Left lung (tissue), 10 donors: ENCODE results near the gene TRMU. TPM values are rescaled to one million over a fixed set of nuclear protein-coding genes. Genes with fewer than 3 reads are reported as not detected.

Source experiments
- ATAC-seq: fragments of 200-7000 bp; cut with Tn5 transposase; one replicate; pipeline ENCODE4 v1.9.1; 2020; ENCODE audit warnings: moderate library complexity
- DNase-seq, 4 donors: peaks; one replicate each; pipeline ENCODE4 v3.0.0-alpha.2; 2013 to 2020
- H3K27ac ChIP-seq, 2 donors: fragments of 200-600 bp; sonication (generic) in 1 of 2; one replicate each; pipeline versions ENCODE4 v1.5.0 to v1.8.0; 2020 to 2021
- H3K27me3 ChIP-seq, 2 donors: fragments of 200-600 bp; sonication (generic) in 1 of 2; one replicate each; pipeline versions ENCODE4 v1.5.0 to v1.8.0; 2020 to 2021
- H3K36me3 ChIP-seq, 2 donors: fragments of 200-600 bp; sonication (generic) in 1 of 2; one replicate each; pipeline versions ENCODE4 v1.5.0 to v1.8.0; 2020 to 2021
- H3K4me1 ChIP-seq, 2 donors: fragments of 200-600 bp; one replicate each; pipeline ENCODE4 v1.8.0; 2021
- H3K4me3 ChIP-seq, 2 donors: fragments of 200-600 bp; sonication (generic) in 1 of 2; one replicate each; pipeline versions ENCODE4 v1.5.0 to v1.8.0; 2020 to 2021; ENCODE audit warnings: mild to moderate bottlenecking in 1 of 2
- H3K9me3 ChIP-seq, 2 donors: fragments of 200-600 bp; sonication (generic) in 1 of 2; one replicate each; pipeline versions ENCODE4 v1.5.0 to v1.8.0; 2020 to 2021
- intact Hi-C, 2 donors: fragments of 100-400 bp; cut with DNase I; formaldehyde crosslinking; loops; one replicate each; pipeline versions ENCODE4 v1.11.2 to v1.14.2; 2022
- polyA plus RNA-seq, 6 donors: library from polyadenylated mRNA; unstranded; fragments of 120-200 nt; gene quantifications; one replicate each; pipeline ENCODE4 v1.2.1, GENCODE V29; 2013; ENCODE audit not compliant: insufficient read length in 6 of 6
- total RNA-seq, 2 donors: library from RNA; stranded (reverse); fragmentation: NEBNext Ultra II Directional; extraction: Animal tissue kit (Norgen Biotek cat#: 25700); gene quantifications; one replicate each; pipeline ENCODE4 v1.2.1, GENCODE V29; 2021
- TF ChIP-seq, protein P1 (sequence below), 2 donors: fragments of 200-600 bp; sonication (generic) in 1 of 2; IDR thresholded peaks; one replicate each; pipeline versions ENCODE4 v1.5.0 to v1.8.0; 2021; ENCODE audit warnings: antibody characterized with exemption in 2 of 2
- donor health status: DM: no; HTN: yes; CAD: no.
- donor health status: DM: no; HTN: no; CAD: no.

TRMU gene
- total and polyA plus RNA-seq, 8 donors: 34.1 to 53.1 (median 42.5) TPM

- ATAC-seq: no peak
- Histone ChIP-seq H3K4me1 (peaks cover 0 to 4% of the 10 kb centered on the region in 2 donors), H3K9me3 (no peaks in the 10 kb centered on the region), H3K27ac (no peak overlapping the region), H3K4me3 (no peak overlapping the region), H3K27me3 (no peaks in the 10 kb centered on the region), H3K36me3 (peaks cover 0 to 85% of the 10 kb centered on the region in 2 donors)
- DNase-seq: peak in 1 of 4 donors; percentile 71
- intact Hi-C loops: no loop called here
- TF ChIP-seq, protein P1, sequence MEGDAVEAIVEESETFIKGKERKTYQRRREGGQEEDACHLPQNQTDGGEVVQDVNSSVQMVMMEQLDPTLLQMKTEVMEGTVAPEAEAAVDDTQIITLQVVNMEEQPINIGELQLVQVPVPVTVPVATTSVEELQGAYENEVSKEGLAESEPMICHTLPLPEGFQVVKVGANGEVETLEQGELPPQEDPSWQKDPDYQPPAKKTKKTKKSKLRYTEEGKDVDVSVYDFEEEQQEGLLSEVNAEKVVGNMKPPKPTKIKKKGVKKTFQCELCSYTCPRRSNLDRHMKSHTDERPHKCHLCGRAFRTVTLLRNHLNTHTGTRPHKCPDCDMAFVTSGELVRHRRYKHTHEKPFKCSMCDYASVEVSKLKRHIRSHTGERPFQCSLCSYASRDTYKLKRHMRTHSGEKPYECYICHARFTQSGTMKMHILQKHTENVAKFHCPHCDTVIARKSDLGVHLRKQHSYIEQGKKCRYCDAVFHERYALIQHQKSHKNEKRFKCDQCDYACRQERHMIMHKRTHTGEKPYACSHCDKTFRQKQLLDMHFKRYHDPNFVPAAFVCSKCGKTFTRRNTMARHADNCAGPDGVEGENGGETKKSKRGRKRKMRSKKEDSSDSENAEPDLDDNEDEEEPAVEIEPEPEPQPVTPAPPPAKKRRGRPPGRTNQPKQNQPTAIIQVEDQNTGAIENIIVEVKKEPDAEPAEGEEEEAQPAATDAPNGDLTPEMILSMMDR (IDR thresholded peaks at IDR 0.05): no peak
These were observed 21.3 kb downstream of the TRMU start for GRCh38 chr22:46356496-46357480.

GRCh38 chr22:46357711-46358520 lies 22.4 kb downstream of the TRMU start:
- no peaks in the 10 kb centered on the region for H3K27me3 ChIP-seq
- ATAC-seq (no peak), DNase-seq (peak in 1 of 4 donors; percentile 57)
- TF ChIP-seq, protein P1 (IDR thresholded peaks at IDR 0.05): no peak
- intact Hi-C loops: no loop called here
- no peak overlapping the region for H3K27ac ChIP-seq
- H3K4me3 ChIP-seq: no peak overlapping the region
- H3K36me3 ChIP-seq: peaks cover 0 to 84% of the 10 kb centered on the region in 2 donors
- H3K4me1 ChIP-seq: no peaks in the 10 kb centered on the region
- H3K9me3 ChIP-seq: no peaks in the 10 kb centered on the region

DNA sequence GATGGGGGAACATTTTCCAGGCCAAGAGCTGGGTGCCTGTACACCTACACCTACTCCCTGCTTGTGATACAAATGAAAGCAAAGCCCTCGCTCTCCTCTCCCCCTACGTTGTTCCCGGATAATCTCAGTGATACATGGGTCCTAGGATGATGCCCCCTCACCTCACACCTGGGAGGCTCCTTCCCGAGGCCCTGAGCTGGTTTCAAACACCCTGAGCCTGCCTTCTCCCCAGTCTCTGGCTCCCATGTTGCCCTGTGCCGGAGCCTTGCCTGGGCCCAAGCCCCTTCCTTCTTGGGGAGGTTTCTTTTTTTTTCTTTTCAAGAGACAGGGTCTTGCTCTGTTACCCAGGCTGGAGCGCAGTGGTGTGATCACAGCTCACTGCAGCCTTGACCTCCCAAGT lies 23.3 kb downstream of the TRMU start:
- intact Hi-C loops: no loop called here
- Histone ChIP-seq H3K9me3 (no peaks in the 10 kb centered on the region), H3K27ac (no peak overlapping the region), H3K36me3 (peaks cover 0 to 83% of the 10 kb centered on the region in 2 donors), H3K27me3 (peaks cover 0 to 2% of the 10 kb centered on the region in 2 donors), H3K4me1 (no peaks in the 10 kb centered on the region), H3K4me3 (no peak overlapping the region)
- DNase-seq (no peak), ATAC-seq (no peak)
- TF ChIP-seq, protein P1 (IDR thresholded peaks at IDR 0.05): no peak

DNA sequence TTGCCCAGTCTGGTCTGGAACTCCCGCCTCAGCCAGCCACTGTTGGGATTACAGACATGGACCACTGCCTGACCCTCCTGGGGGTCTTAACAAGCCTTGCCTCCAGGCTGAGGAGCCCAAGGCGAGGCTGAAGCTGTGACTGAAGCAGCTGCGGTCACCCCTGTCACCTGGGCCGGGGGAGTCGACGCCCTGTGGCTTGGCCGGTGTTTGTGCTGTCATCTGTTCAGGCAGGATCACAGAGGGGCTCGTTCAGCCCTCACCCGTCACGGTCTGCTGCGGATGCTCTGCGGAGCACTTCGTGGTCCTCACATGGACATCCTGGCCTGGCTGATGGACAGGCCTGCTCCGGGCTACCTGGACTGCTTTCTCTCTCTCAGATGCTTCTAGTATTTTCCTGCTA lies 23.8 kb downstream of the TRMU start:
- H3K27me3 ChIP-seq: peaks cover 0 to 8% of the 10 kb centered on the region in 2 donors
- peaks cover 0 to 82% of the 10 kb centered on the region in 2 donors for H3K36me3 ChIP-seq
- ATAC-seq (no peak), DNase-seq (peak in 1 of 4 donors; percentile 52)
- intact Hi-C loops: no loop called here
- H3K9me3 ChIP-seq: no peaks in the 10 kb centered on the region
- no peak overlapping the region for H3K4me3 ChIP-seq
- H3K4me1 ChIP-seq: no peaks in the 10 kb centered on the region
- no peak overlapping the region for H3K27ac ChIP-seq
- TF ChIP-seq, protein P1 (IDR thresholded peaks at IDR 0.05): no peak

GRCh38 chr22:46360097-46360496 lies 24.6 kb downstream of the TRMU start:
- no peak for DNase-seq
- TF ChIP-seq, protein P1 (IDR thresholded peaks at IDR 0.05): no peak
- Histone ChIP-seq H3K4me3 (no peak overlapping the region), H3K4me1 (no peaks in the 10 kb centered on the region), H3K9me3 (no peaks in the 10 kb centered on the region), H3K27me3 (peaks cover 0 to 14% of the 10 kb centered on the region in 2 donors), H3K36me3 (peaks cover 0 to 81% of the 10 kb centered on the region in 2 donors), H3K27ac (no peak overlapping the region)
- no peak for ATAC-seq
- intact Hi-C loops: no loop called here
